HK-2 (cell line): ENCODE data around the gene NDUFA6.
"Not testable (repeated sequence)": the region's sequence is repeated elsewhere in the genome, so short reads cannot be mapped to it uniquely, and the experiment has no call there.

Experiments used
- DNase-seq: peaks from one replicate; pipeline ENCODE4 v3.0.0-alpha.2; 2018; ENCODE audit not compliant: unreplicated experiment

The NDUFA6 gene

GRCh38 chr22:42112793-42113192 is 22.2 kb upstream of the NDUFA6 start:
- DNase-seq = not testable (repeated sequence)

GRCh38 chr22:42111798-42112197 is 21.2 kb upstream of the NDUFA6 start:
- no peak for DNase-seq

- no peak for DNase-seq
Measured at GRCh38 chr22:42108848-42109247, 18.3 kb upstream of the NDUFA6 start.

GRCh38 chr22:42104332-42104860 is 13.8 kb upstream of the NDUFA6 start:
- DNase-seq = not testable (repeated sequence)

GRCh38 chr22:42101199-42101598 is 10.6 kb upstream of the NDUFA6 start:
- no peak for DNase-seq

- DNase-seq = no peak
Measured at GRCh38 chr22:42091455-42091782, 847 bp upstream of the NDUFA6 start.

- DNase-seq = no peak
Measured at GRCh38 chr22:42086051-42086450, 4.5 kb downstream of the NDUFA6 start.

- no peak for DNase-seq
Measured at GRCh38 chr22:42084874-42085273, 5.7 kb downstream of the NDUFA6 start.

- DNase-seq = no peak
Measured at GRCh38 chr22:42083119-42083518, 7.5 kb downstream of the NDUFA6 start.

- no peak for DNase-seq
Measured at GRCh38 chr22:42080287-42080686, 10.3 kb downstream of the NDUFA6 start.

- DNase-seq = peak; percentile 97
Measured at GRCh38 chr22:42079319-42080251, 11.0 kb downstream of the NDUFA6 start, which contains the start of gene SMDT1. Gene SMDT1, plus strand, starts transcription at chr22:42079700. Its CDS starts 69 bp downstream, at chr22:42079769.

GRCh38 chr22:42078469-42079318 is 11.9 kb downstream of the NDUFA6 start:
- no peak for DNase-seq

GRCh38 chr22:42077486-42078125 is 13.0 kb downstream of the NDUFA6 start:
- DNase-seq = no peak

GRCh38 chr22:42076764-42077485 is 13.6 kb downstream of the NDUFA6 start:
- DNase-seq = no peak

GRCh38 chr22:42074846-42075676 is 15.5 kb downstream of the NDUFA6 start:
- DNase-seq = no peak

GRCh38 chr22:42074132-42074811 is 16.3 kb downstream of the NDUFA6 start, which contains the start of gene PHETA2:
Gene PHETA2, plus strand, starts transcription at chr22:42074248. Its CDS starts 3,046 bp downstream, at chr22:42077294.
- no peak for DNase-seq

- no peak for DNase-seq
Measured at GRCh38 chr22:42073621-42074041, 16.9 kb downstream of the NDUFA6 start.

GRCh38 chr22:42072606-42073330 is 17.8 kb downstream of the NDUFA6 start:
- no peak for DNase-seq

- not testable (repeated sequence) for DNase-seq
Measured at GRCh38 chr22:42071508-42071907, 19.1 kb downstream of the NDUFA6 start.
